Trophoblast cell (in vitro differentiated cells and primary cell): ENCODE data around the gene CDH11.

ENCODE experiments used
- DNase-seq, 2 donors: peaks; one replicate each; pipeline ENCODE4 v3.0.0-alpha.2; 2016
- H2AFZ ChIP-seq: 2 replicates; pipeline ENCODE4 v1.6.1; 2013; ENCODE audit warnings: low read length, moderate library complexity, mild to moderate bottlenecking; ENCODE audit not compliant: insufficient read depth, poor library complexity
- H2AK5ac ChIP-seq: 2 replicates; pipeline ENCODE4 v1.6.1; 2013; ENCODE audit warnings: mild to moderate bottlenecking, low read length
- H2BK120ac ChIP-seq: 2 replicates; pipeline ENCODE4 v1.6.1; 2013; ENCODE audit warnings: low read length, mild to moderate bottlenecking, moderate library complexity; ENCODE audit not compliant: insufficient read depth, poor library complexity
- H2BK12ac ChIP-seq: 2 replicates; pipeline ENCODE4 v1.6.1; 2013; ENCODE audit warnings: mild to moderate bottlenecking, low read length, moderate library complexity
- H2BK5ac ChIP-seq: 2 replicates; pipeline ENCODE4 v1.6.1; 2013; ENCODE audit warnings: low read length, low read depth, moderate library complexity, mild to moderate bottlenecking; ENCODE audit not compliant: poor library complexity
- H3K14ac ChIP-seq: 2 replicates; pipeline ENCODE4 v1.6.1; 2013; ENCODE audit warnings: mild to moderate bottlenecking, low read length
- H3K18ac ChIP-seq: 2 replicates; pipeline ENCODE4 v1.6.1; 2013; ENCODE audit warnings: mild to moderate bottlenecking, low read length
- H3K23ac ChIP-seq: 2 replicates; pipeline ENCODE4 v1.6.1; 2013; ENCODE audit warnings: low read length
- H3K27ac ChIP-seq: 2 replicates; pipeline ENCODE4 v1.5.1; 2013; ENCODE audit warnings: low read depth, mild to moderate bottlenecking, inconsistent platforms, low read length, moderate library complexity
- H3K27me3 ChIP-seq: 2 replicates; pipeline ENCODE4 v1.6.1; 2013; ENCODE audit warnings: inconsistent platforms, mild to moderate bottlenecking, low read length, moderate library complexity; ENCODE audit not compliant: insufficient read depth
- H3K36me3 ChIP-seq, 2 experiments: 1 replicate in 1 of 2; 2 replicates in 1 of 2; pipeline ENCODE4 v1.6.1; 2013; ENCODE audit warnings: low read length in 2 of 2, mild to moderate bottlenecking in 2 of 2, moderate library complexity in 1 of 2; ENCODE audit not compliant: insufficient read depth in 2 of 2, control insufficient read depth in 1 of 2
- H3K4ac ChIP-seq: 2 replicates; pipeline ENCODE4 v1.6.1; 2013; ENCODE audit warnings: low read depth, mild to moderate bottlenecking, low read length, moderate library complexity
- H3K4me1 ChIP-seq, 2 experiments: 1 replicate in 1 of 2; 2 replicates in 1 of 2; pipeline ENCODE4 v1.6.1; 2013; ENCODE audit warnings: low read length in 2 of 2, mild to moderate bottlenecking in 2 of 2, moderate library complexity in 1 of 2; ENCODE audit not compliant: insufficient read depth in 2 of 2, control insufficient read depth in 1 of 2
- H3K4me2 ChIP-seq: 2 replicates; pipeline ENCODE4 v1.6.1; 2013; ENCODE audit warnings: inconsistent platforms, mild to moderate bottlenecking, low read length, moderate library complexity
- H3K4me3 ChIP-seq: 2 replicates; pipeline ENCODE4 v1.5.1; 2013; ENCODE audit warnings: mild to moderate bottlenecking, low read depth, low read length, inconsistent platforms
- H3K79me1 ChIP-seq: one replicate; pipeline ENCODE4 v1.6.1; 2013; ENCODE audit warnings: low read length
- H3K79me2 ChIP-seq: 2 replicates; pipeline ENCODE4 v1.6.1; 2013; ENCODE audit warnings: low read length, mild to moderate bottlenecking; ENCODE audit not compliant: control insufficient read depth, insufficient read depth, poor library complexity
- H3K9ac ChIP-seq: 2 replicates; pipeline ENCODE4 v1.6.1; 2013; ENCODE audit warnings: mild to moderate bottlenecking, low read length
- H3K9me3 ChIP-seq: 2 replicates; pipeline ENCODE4 v1.6.1; 2013; ENCODE audit warnings: low read depth, mild to moderate bottlenecking, control low read depth, inconsistent platforms, low read length; ENCODE audit not compliant: insufficient read depth
- H4K12ac ChIP-seq: 2 replicates; pipeline ENCODE4 v1.6.1; 2013; ENCODE audit warnings: low read depth, mild to moderate bottlenecking, low read length, moderate library complexity
- H4K8ac ChIP-seq: 2 replicates; pipeline ENCODE4 v1.6.1; 2013; ENCODE audit warnings: low read depth, mild to moderate bottlenecking, low read length, moderate library complexity
- H4K91ac ChIP-seq: one replicate; pipeline ENCODE4 v1.6.1; 2013; ENCODE audit warnings: low read depth, mild to moderate bottlenecking, low read length, moderate library complexity
- WGBS: extraction: QIAGEN DNeasy Blood & Tissue Kit; methylation state at CpG from one replicate; pipeline ENCODE4 v1.1.7; 2013; ENCODE audit warnings: missing lambda C conversion rate; ENCODE audit not compliant: insufficient read length, insufficient coverage; ENCODE audit errors: extremely low coverage; 5-methylcytosine and 5-hydroxymethylcytosine counted together

The CDH11 gene

DNA sequence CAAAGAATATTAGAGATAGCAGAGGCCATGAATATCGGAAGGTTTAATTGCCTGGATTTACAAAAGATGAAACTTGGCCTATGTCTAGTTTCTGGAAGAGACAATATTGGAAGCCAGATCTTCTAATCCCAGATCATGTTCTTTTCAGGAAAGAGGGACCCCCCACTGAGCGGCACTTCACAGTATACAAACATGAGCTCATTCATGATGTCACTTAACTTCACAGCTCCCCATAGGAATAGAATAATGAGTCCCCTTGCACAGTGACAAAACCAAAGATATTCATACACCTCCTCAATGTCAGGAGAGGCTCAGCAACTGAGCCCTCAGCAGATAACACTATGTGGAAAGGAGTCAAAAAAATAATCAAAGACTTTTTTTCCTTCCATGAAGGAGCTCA lies 147.5 kb downstream of the CDH11 start:
- Histone ChIP-seq H4K8ac (no peak overlapping the region), H3K27me3 (no peaks in the 10 kb centered on the region), H3K14ac (no peak overlapping the region), H3K4me3 (no peak overlapping the region), H4K12ac (no peak overlapping the region), H3K18ac (no peak overlapping the region), H2BK12ac (no peak overlapping the region), H3K23ac (no peak overlapping the region), H3K4ac (no peak overlapping the region), H3K27ac (no peak overlapping the region), H2BK5ac (no peak overlapping the region), H3K79me2 (no peaks in the 10 kb centered on the region), H3K4me1 (no peaks in the 10 kb centered on the region), H2AFZ (no peak overlapping the region), H3K9ac (no peak overlapping the region), H3K36me3 (peaks cover 13 to 35% of the 10 kb centered on the region in 2 experiments), H2BK120ac (no peak overlapping the region), H3K4me2 (no peak overlapping the region), H3K79me1 (no peaks in the 10 kb centered on the region), H4K91ac (no peak overlapping the region), H3K9me3 (no peaks in the 10 kb centered on the region), H2AK5ac (no peak overlapping the region)
- no peak for DNase-seq
- WGBS, result no CpG with 5 or more reads among the region's 2 CpGs

- no peak overlapping the region for H3K27ac ChIP-seq
- H3K4me1 ChIP-seq, result no peaks in the 10 kb centered on the region
- no peak overlapping the region for H4K8ac ChIP-seq
- H2BK12ac ChIP-seq, result no peak overlapping the region
- no peak overlapping the region for H3K14ac ChIP-seq
- H3K4me3 ChIP-seq, result no peak overlapping the region
- H3K79me1 ChIP-seq, result no peaks in the 10 kb centered on the region
- H3K4ac ChIP-seq, result no peak overlapping the region
- H2AFZ ChIP-seq, result no peak overlapping the region
- H2BK5ac ChIP-seq, result no peak overlapping the region
- H3K27me3 ChIP-seq, result no peaks in the 10 kb centered on the region
- no peak overlapping the region for H3K18ac ChIP-seq
- H3K9me3 ChIP-seq, result no peaks in the 10 kb centered on the region
- DNase-seq, result no peak
- H3K4me2 ChIP-seq, result no peak overlapping the region
- H4K91ac ChIP-seq, result no peak overlapping the region
- no peak overlapping the region for H3K9ac ChIP-seq
- peaks cover 9 to 32% of the 10 kb centered on the region in 2 experiments for H3K36me3 ChIP-seq
- no peaks in the 10 kb centered on the region for H3K79me2 ChIP-seq
- WGBS, result no CpG with 5 or more reads among the region's 2 CpGs
- H2BK120ac ChIP-seq, result no peak overlapping the region
- no peak overlapping the region for H2AK5ac ChIP-seq
- no peak overlapping the region for H3K23ac ChIP-seq
- H4K12ac ChIP-seq, result no peak overlapping the region
Measured at GRCh38 chr16:64973171-64973570, 148.7 kb downstream of the CDH11 start.

DNA sequence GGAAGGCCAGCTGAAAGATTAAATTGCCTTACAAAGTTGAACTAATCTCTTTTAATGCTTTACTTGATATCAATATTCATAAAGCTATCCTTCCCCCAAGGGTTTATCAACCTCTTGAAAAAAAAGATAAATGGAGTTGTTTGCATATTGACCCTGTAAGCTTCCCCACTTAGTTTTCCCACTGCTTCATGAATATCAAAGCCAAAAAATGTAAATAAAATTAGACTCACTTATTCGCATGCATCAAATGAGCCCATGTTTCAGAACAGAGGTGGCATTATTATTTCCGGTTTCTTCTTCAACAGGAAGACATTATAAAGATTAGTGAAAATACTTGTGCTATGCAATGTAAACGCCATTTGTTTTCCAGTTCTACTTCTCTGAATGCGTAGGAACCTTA lies 150.7 kb downstream of the CDH11 start:
- Histone ChIP-seq H2AK5ac (no peak overlapping the region), H3K27me3 (no peaks in the 10 kb centered on the region), H2BK12ac (no peak overlapping the region), H3K18ac (no peak overlapping the region), H2AFZ (no peak overlapping the region), H3K9me3 (no peaks in the 10 kb centered on the region), H3K4me3 (no peak overlapping the region), H2BK5ac (no peak overlapping the region), H3K9ac (no peak overlapping the region), H3K4ac (no peak overlapping the region), H3K79me2 (no peaks in the 10 kb centered on the region), H3K23ac (no peak overlapping the region), H3K4me2 (no peak overlapping the region), H3K4me1 (no peaks in the 10 kb centered on the region), H3K27ac (no peak overlapping the region), H3K79me1 (no peaks in the 10 kb centered on the region), H4K12ac (no peak overlapping the region), H4K91ac (no peak overlapping the region), H4K8ac (no peak overlapping the region), H2BK120ac (no peak overlapping the region), H3K14ac (no peak overlapping the region), H3K36me3 (peaks cover 6 to 28% of the 10 kb centered on the region in 2 experiments)
- no CpG with 5 or more reads among the region's 4 CpGs for WGBS
- no peak for DNase-seq

DNA sequence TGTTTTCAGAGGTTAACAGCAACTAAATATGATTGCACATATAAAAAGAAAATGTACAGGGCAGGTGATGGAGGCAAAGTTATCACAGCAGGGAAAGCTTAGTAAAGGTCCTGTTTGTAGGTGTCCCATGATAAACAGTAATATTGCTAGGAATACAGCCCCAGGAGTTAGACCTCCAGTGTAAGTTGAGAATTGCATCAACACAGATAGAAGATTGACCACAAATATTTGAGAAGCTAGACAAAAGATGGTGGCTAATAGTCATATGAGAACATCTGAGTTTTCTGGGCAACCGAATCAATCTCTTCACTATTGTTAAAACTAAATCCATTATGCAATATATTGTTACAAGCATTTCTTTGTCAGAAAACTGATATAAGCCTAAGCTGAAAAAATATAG lies 152.6 kb downstream of the CDH11 start:
- no peak overlapping the region for H2BK5ac ChIP-seq
- no peak overlapping the region for H3K14ac ChIP-seq
- no peak for DNase-seq
- no peaks in the 10 kb centered on the region for H3K4me1 ChIP-seq
- H3K27ac ChIP-seq, result no peak overlapping the region
- no peak overlapping the region for H2AK5ac ChIP-seq
- H4K12ac ChIP-seq, result no peak overlapping the region
- no peak overlapping the region for H3K4me2 ChIP-seq
- no peak overlapping the region for H3K18ac ChIP-seq
- H4K8ac ChIP-seq, result no peak overlapping the region
- H4K91ac ChIP-seq, result no peak overlapping the region
- no CpG with 5 or more reads among the region's 1 CpG for WGBS
- H3K9me3 ChIP-seq, result no peaks in the 10 kb centered on the region
- no peak overlapping the region for H2AFZ ChIP-seq
- no peak overlapping the region for H3K4me3 ChIP-seq
- no peak overlapping the region for H2BK120ac ChIP-seq
- no peak overlapping the region for H3K9ac ChIP-seq
- no peaks in the 10 kb centered on the region for H3K27me3 ChIP-seq
- H3K4ac ChIP-seq, result no peak overlapping the region
- H3K36me3 ChIP-seq, result peaks cover 6 to 24% of the 10 kb centered on the region in 2 experiments
- H3K79me1 ChIP-seq, result no peaks in the 10 kb centered on the region
- no peak overlapping the region for H2BK12ac ChIP-seq
- no peaks in the 10 kb centered on the region for H3K79me2 ChIP-seq
- no peak overlapping the region for H3K23ac ChIP-seq
